Transverse colon (tissue), 3 donors: Measurements from ENCODE around the gene PNPLA2.

ENCODE experiments used
- EP300 ChIP-seq: sonication (generic); formaldehyde crosslinking; IDR thresholded peaks from one replicate; pipeline ENCODE4 v1.6.1; 2017; ENCODE audit warnings: antibody characterized with exemption, low read depth
- POLR2A ChIP-seq: fragments of 450-650 bp; IDR thresholded peaks from one replicate; pipeline ENCODE4 v1.6.1; 2016; ENCODE audit warnings: antibody characterized with exemption, mild to moderate bottlenecking, moderate library complexity
- TF ChIP-seq, protein P1 (sequence below), 5 experiments: fragments of 200-600 bp in 3 of 5; fragments of 450-650 bp in 2 of 5; sonication (generic) in 3 of 5; IDR thresholded peaks; 1 replicate in 2 of 5; 2 replicates in 3 of 5; pipeline ENCODE4 v1.5.1; 2016 to 2017; ENCODE audit warnings: antibody characterized with exemption in 5 of 5, inconsistent platforms in 3 of 5, mild to moderate bottlenecking in 2 of 5, moderate library complexity in 1 of 5

- TF ChIP-seq, protein P1, sequence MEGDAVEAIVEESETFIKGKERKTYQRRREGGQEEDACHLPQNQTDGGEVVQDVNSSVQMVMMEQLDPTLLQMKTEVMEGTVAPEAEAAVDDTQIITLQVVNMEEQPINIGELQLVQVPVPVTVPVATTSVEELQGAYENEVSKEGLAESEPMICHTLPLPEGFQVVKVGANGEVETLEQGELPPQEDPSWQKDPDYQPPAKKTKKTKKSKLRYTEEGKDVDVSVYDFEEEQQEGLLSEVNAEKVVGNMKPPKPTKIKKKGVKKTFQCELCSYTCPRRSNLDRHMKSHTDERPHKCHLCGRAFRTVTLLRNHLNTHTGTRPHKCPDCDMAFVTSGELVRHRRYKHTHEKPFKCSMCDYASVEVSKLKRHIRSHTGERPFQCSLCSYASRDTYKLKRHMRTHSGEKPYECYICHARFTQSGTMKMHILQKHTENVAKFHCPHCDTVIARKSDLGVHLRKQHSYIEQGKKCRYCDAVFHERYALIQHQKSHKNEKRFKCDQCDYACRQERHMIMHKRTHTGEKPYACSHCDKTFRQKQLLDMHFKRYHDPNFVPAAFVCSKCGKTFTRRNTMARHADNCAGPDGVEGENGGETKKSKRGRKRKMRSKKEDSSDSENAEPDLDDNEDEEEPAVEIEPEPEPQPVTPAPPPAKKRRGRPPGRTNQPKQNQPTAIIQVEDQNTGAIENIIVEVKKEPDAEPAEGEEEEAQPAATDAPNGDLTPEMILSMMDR (IDR thresholded peaks at IDR 0.05): no peak
- TF ChIP-seq POLR2A (no peak), EP300 (no peak)
Observed at GRCh38 chr11:802018-802617, 16.6 kb upstream of the PNPLA2 start.
